NB4 (cell line): ENCODE data around the gene NUDT3.

ENCODE experiments used
- CTCF ChIP-seq: IDR thresholded peaks from one replicate; pipeline ENCODE4 v1.5.1; 2012; ENCODE audit warnings: low read depth, low read length
- MYC ChIP-seq: IDR thresholded peaks from 2 replicates; pipeline ENCODE4 v1.6.1; 2011; ENCODE audit warnings: low read depth, low read length

DNA sequence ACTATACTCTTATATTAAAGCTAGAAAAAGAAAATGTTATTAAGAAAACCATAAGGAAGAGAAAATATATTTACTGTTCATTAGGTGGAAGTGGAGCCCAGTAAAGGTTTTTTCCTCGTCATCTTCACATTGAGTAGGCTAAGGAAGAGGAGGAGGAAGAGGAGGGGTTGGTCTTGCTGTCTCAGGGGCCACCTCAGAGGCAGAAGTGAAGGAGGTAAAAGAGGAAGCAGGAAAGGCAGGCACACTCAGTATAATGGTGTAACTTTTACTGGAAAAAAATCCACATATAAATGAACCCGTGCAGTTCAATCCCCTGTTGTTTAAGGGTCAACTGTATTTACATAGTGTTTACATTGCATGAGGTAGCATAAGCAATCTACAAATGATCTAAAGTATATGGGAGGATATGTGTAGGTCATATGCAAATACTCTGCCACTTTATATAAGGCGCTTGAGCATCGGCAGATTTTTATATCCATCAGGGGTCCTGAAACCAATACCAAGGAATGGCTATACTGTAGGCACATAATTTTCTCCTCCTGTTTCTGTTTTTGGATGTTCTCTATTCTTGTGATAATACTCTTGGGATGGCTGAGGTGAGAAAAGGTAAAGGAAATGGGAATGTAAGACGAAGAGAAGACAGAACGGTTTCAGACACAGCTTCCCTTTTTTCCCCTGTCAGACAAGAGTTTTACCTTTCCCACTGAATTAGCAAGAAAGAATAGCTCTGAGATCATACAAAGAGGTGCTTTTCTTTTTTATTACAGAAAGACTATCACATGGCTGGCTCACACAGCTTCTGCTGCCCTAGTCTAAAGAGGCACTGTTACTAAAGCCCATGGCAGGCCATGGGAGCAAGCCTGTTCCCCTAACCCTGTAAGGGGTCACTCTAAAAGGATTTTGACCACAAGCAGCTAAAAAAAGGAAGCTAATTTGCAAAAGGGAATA lies 59.9 kb downstream of the NUDT3 start:
- TF ChIP-seq MYC (no peak), CTCF (no peak)
